Renal cortex interstitium (tissue), 11 donors: ENCODE data around the gene STXBP4. TPM values are rescaled to one million over a fixed set of nuclear protein-coding genes. Genes with fewer than 3 reads are reported as not detected.

Experiments
- DNase-seq, 11 donors: peaks; one replicate each; pipeline ENCODE4 v3.0.0-alpha.2; 2013; ENCODE audit warnings: low read depth in 9 of 11, low spot score in 4 of 11; ENCODE audit errors: extremely low read depth in 1 of 11
- polyA plus RNA-seq, 3 donors: library from polyadenylated mRNA; unstranded; fragments of 120-200 nt; gene quantifications; one replicate each; pipeline ENCODE4 v1.2.1, GENCODE V29; 2013; ENCODE audit not compliant: insufficient read length in 3 of 3

Gene STXBP4
- polyA plus RNA-seq, 3 donors: 14.5 to 21.4 (median 14.9) TPM

DNA sequence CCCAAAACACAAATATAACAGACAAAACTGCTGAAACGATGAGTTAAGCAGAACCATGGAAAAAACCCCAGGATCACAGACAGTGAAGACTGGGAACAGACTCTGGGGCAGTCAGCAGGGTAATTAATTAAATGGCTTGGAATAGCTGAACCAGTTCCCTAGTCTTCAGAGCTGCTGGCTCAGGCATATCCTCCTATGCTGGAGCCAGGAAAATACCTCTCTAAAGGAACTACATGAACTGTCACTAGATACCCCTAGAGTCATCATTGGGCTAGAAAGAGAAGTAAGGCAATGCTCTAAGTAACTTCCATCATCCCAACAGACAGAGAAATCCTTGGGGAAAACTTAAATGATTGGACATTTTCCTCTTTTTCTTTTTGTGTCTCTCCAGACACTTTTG, 113.0 kb downstream of the STXBP4 start:
- no peak for DNase-seq

DNA sequence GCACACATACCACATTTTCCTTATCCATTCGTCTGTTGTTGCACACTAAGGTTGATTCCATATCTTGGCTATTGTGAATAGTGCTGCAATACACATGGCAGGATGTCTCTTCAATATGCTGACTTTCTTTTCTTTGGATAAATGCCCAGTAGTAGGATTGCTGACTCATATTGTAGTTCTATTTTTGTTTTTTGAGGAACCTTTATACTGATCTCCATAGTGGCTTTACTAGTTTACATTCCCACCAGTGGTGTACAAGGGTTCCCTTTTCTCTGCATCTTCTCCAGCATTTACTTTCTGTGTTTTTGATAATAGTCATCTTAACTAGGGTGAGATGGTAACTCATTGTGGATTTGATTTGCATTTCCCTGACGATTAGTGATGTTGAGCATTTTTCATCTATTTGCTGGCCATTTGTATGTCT, 118.1 kb downstream of the STXBP4 start:
- DNase-seq: no peak

DNA sequence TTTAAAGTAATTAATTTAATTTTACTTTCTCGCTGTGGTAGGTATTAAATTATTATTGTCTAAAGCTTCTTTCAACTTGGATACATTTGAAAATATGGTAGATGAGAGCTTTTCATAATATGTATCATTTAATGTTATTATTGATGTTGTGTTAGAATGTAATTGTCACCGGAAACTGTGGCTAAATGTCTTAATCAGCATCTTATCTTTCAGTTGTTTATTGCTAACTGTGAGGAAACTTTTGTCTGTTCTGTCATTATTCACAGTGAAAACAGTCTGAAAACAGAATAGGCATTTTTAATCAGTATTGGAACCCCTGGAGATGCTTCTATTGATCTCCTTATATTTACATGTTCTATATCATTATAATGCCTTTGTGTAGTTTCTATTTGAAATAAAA, 120.7 kb downstream of the STXBP4 start:
- DNase-seq: no peak

- no peak for DNase-seq
These were observed 121.5 kb downstream of the STXBP4 start for GRCh38 chr17:55090079-55090492.

DNA sequence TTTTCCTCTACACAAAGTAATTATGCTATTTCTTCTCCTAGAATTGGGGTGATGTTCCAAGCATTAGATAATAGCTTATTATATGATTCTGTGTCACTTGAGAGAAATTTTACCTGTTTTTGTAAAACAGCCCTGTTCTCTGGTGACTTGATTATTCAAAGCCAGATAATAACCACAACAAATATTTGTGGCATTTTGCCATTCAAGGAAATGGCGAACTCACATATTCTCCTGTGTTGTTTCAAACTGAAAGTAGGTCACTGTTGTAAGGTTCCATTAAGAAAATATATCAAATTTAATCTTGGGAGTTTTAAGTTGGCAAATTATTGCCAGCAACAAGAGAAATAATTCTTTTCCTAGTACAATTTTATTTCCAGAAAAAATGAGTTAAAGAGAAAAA, 124.8 kb downstream of the STXBP4 start:
- DNase-seq: no peak

DNA sequence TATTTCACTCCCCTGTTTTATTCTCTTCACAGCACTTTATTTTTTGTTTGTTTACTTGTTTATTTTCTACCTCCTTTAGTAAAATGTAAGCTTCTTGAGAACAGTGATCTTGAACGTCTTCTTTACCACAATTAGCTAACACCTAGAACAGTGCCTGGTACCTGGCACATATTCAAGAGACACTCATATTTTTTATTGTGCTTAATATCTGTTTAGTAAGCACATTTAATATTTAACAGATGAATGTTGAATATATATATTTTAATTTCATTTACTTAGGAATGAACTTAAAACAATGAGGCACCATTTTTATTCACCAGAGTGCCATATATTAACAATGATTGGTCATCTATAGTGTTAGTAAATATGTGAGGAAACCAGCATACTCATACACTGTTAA, 130.2 kb downstream of the STXBP4 start:
- DNase-seq: no peak

- no peak for DNase-seq
These were observed 142.0 kb downstream of the STXBP4 start for GRCh38 chr17:55110521-55110920.

- DNase-seq: no peak
These were observed 145.7 kb downstream of the STXBP4 start for GRCh38 chr17:55114283-55114682.

- no peak for DNase-seq
These were observed 147.9 kb downstream of the STXBP4 start for GRCh38 chr17:55116440-55116914.

GRCh38 chr17:55117164-55117563, 148.6 kb downstream of the STXBP4 start:
- DNase-seq: no peak

- DNase-seq: no peak
These were observed 152.1 kb downstream of the STXBP4 start for GRCh38 chr17:55120651-55121050.

DNA sequence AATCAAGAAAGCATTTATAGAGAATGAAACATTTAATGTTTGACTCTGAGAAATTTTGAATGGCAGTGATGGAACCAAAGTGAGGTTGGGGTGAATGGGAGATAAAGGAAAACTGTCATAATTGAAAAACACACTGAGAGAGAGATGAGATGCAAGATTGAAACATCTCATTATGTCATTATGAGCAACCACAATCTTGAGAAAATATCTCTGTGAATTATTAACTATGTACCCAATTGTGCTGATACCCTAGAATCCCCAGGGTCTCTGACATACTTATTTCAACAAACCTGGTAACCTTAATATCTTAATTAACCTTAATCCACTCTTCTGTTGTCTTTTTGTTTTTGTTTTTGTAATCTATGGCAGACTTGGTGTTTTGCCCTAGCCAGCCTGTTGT, 152.7 kb downstream of the STXBP4 start:
- no peak for DNase-seq

DNA sequence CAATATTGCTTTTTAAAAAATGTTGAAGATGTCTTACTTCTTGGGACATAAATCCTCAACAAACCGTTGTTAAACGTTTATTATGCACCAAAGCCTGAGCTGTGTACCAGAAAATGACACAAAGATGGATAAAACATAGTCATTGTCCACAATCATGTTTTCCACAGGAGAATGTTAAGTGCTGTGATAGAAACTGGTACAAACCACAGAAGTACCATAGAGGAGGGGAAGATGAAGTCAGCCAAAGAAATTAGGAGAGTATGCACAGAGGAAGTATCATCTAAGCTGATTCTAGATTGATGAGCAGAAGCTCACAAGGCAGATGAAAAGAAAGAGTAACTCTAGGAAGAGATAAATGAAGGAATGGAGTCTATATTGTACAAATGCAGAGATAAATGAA, 153.5 kb downstream of the STXBP4 start:
- no peak for DNase-seq

- DNase-seq: no peak
These were observed 156.3 kb downstream of the STXBP4 start for GRCh38 chr17:55124730-55125360.

DNA sequence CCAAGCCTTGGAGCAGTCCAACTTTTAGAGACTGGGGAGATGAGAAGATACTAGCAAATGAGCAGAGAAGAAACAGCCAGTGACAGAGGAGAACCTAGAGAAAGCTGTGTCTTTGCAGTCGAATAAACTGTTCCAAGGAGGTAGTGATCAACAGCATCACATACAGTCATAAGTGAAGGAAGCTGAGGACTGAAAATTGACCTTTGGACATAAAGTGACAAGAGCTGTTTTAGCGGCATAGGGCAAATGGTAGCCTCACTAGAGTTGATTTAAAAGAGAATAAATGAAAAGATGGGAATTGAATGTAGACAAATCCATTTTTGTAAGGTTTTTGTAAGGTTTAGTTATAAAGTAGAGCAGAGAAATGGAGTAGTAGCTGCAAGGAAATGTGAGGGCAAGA, 165.0 kb downstream of the STXBP4 start:
- DNase-seq: no peak

GRCh38 chr17:55134486-55135157, 166.1 kb downstream of the STXBP4 start:
- no peak for DNase-seq

DNA sequence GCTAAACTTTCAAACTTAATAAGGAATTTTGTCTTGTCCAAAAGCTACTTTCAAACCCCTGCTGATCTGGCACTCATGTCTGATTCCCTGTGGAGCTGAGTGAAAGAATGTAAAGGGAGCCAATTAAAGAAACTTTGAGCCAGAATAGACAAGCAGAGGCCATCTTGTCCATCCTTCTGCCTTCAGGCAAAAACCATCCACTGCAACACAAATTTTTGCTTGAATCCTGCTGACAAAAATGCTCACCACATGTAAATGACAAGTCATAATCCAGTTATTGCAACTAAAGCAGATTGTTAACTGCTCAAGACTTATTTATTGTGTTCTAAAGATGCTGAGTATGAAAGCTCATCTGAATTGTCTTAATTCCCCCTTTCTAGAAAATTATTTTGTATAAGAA, 172.2 kb downstream of the STXBP4 start:
- DNase-seq: no peak

GRCh38 chr17:55144518-55144917, 176.0 kb downstream of the STXBP4 start:
- no peak for DNase-seq

GRCh38 chr17:55149485-55149884, 180.9 kb downstream of the STXBP4 start:
- no peak for DNase-seq

DNA sequence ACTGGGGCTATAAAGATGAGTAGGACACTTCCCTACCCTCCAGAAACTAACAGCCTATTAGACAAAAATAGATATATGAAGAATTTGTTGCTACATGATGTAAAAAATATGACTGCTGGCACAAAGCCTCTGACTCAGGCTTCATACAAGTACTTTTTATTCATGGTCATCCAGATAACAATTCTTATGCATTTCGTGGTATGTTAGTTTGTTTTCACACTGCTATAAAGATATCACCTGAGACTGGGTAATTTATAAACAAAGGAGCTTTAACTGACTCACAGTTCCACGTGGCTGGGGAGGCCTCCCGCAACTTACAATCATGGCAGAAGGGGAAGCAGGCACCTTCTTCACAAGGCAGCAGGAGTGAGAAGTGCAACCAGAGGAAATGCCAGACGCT, 183.7 kb downstream of the STXBP4 start:
- DNase-seq: no peak

DNA sequence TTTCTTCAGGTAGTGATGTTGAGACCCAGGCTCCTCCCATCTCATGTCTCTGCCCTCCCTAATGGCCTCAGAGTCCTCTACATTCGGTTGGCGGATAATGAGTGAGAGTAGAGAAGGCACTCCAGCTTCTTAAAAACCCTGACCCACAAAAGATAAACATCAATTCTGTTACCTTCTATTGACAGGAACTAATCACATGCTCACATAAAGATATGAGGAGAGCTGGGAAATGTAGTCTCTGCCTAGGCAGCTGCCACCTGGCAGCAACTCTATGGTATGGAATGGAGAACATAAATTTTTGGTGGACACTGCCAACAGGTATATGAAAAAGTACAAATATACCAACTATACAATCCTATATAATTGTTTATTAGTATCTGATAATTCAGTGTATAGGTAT, 185.5 kb downstream of the STXBP4 start:
- DNase-seq: no peak
